ENCODE data around the gene FSIP1.

The FSIP1 gene

DNA sequence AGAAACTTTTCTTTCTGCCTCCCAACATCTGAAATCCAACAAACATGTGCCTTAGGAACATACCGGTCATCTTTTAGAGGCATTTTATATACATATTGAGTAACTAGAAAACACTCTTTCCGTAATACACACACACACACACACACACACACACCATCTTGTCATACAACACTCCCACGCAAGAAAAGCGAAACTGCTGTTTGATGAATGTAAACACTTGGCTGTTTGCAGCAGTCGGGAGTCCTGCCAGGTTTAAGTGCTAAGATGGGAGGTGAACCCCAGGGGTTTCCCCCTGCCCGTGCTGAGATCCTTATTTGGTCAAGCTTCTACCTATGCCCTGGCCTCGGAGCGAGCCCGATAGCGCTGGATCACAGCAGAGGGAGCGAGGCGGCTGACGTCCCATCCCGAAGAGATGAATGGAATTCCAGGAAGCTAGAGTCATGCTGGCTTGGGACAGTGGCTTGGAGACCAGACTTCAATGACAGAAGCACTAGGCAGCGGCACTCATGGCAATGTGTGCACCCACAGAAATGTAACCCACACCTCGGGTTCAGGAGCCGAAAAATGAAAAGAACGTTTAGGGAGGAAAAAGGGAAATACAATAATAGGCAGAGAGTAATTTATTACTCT is 203.0 kb downstream of the FSIP1 start:
- peaks cover 17% of the 10 kb centered on the region for H3K36me3 ChIP-seq (ENCODE audit: control insufficient read depth, insufficient read depth, low read length)
- peak; percentile 92 for DNase-seq (ENCODE audit: low read depth, low spot score)
- no peaks in the 10 kb centered on the region for H3K9me3 ChIP-seq (ENCODE audit: control insufficient read depth, insufficient read depth, low read length)
- H3K27me3 ChIP-seq (ENCODE audit: control insufficient read depth, insufficient read depth, low read length): no peaks in the 10 kb centered on the region
- H3K4me1 ChIP-seq (ENCODE audit: control insufficient read depth, insufficient read depth, low read length): peaks cover 12% of the 10 kb centered on the region; the same call in 1 of the 2 replicates
- no CpG with 5 or more reads among the region's 18 CpGs for WGBS (ENCODE audit: insufficient coverage, insufficient read length)
- H3K4me3 ChIP-seq (ENCODE audit: low read length): no peak overlapping the region; the same call in 1 of the 2 replicates
- no peak overlapping the region for H3K27ac ChIP-seq (ENCODE audit: low read length)

- peaks cover 12% of the 10 kb centered on the region; the same call in 1 of the 2 replicates for H3K4me1 ChIP-seq (ENCODE audit: control insufficient read depth, insufficient read depth, low read length)
- peaks cover 14% of the 10 kb centered on the region for H3K36me3 ChIP-seq (ENCODE audit: control insufficient read depth, insufficient read depth, low read length)
- no peak for DNase-seq (ENCODE audit: low read depth, low spot score)
- H3K9me3 ChIP-seq (ENCODE audit: control insufficient read depth, insufficient read depth, low read length): no peaks in the 10 kb centered on the region
- no peak overlapping the region for H3K27ac ChIP-seq (ENCODE audit: low read length)
- H3K27me3 ChIP-seq (ENCODE audit: control insufficient read depth, insufficient read depth, low read length): no peaks in the 10 kb centered on the region
- no peak overlapping the region for H3K4me3 ChIP-seq (ENCODE audit: low read length)
- WGBS (ENCODE audit: insufficient coverage, insufficient read length): no CpG with 5 or more reads among the region's 5 CpGs
Measured at GRCh38 chr15:39578851-39579486, 203.7 kb downstream of the FSIP1 start.

- no peak overlapping the region for H3K4me3 ChIP-seq (ENCODE audit: low read length)
- no peak overlapping the region for H3K27ac ChIP-seq (ENCODE audit: low read length)
- no peak for DNase-seq (ENCODE audit: low read depth, low spot score)
- H3K27me3 ChIP-seq (ENCODE audit: control insufficient read depth, insufficient read depth, low read length): no peaks in the 10 kb centered on the region
- H3K4me1 ChIP-seq (ENCODE audit: control insufficient read depth, insufficient read depth, low read length): peaks cover 3% of the 10 kb centered on the region; the same call in 1 of the 2 replicates
- no peaks in the 10 kb centered on the region for H3K36me3 ChIP-seq (ENCODE audit: control insufficient read depth, insufficient read depth, low read length)
- WGBS (ENCODE audit: insufficient coverage, insufficient read length): no CpG with 5 or more reads among the region's 6 CpGs
- H3K9me3 ChIP-seq (ENCODE audit: control insufficient read depth, insufficient read depth, low read length): no peaks in the 10 kb centered on the region
Measured at GRCh38 chr15:39575180-39575579, 207.5 kb downstream of the FSIP1 start.

GRCh38 chr15:39574427-39574826 is 208.2 kb downstream of the FSIP1 start:
- Histone ChIP-seq H3K9me3 (ENCODE audit: control insufficient read depth, insufficient read depth, low read length) (no peaks in the 10 kb centered on the region), H3K4me3 (ENCODE audit: low read length) (no peak overlapping the region), H3K36me3 (ENCODE audit: control insufficient read depth, insufficient read depth, low read length) (no peaks in the 10 kb centered on the region), H3K27me3 (ENCODE audit: control insufficient read depth, insufficient read depth, low read length) (no peaks in the 10 kb centered on the region), H3K27ac (ENCODE audit: low read length) (no peak overlapping the region), H3K4me1 (ENCODE audit: control insufficient read depth, insufficient read depth, low read length) (peaks cover 3% of the 10 kb centered on the region; the same call in 1 of the 2 replicates)
- WGBS (ENCODE audit: insufficient coverage, insufficient read length): no CpG with 5 or more reads among the region's 1 CpG
- no peak for DNase-seq (ENCODE audit: low read depth, low spot score)

GRCh38 chr15:39573844-39574243 is 208.8 kb downstream of the FSIP1 start:
- no peaks in the 10 kb centered on the region for H3K4me1 ChIP-seq (ENCODE audit: control insufficient read depth, insufficient read depth, low read length)
- WGBS (ENCODE audit: insufficient coverage, insufficient read length): no CpG with 5 or more reads among the region's 4 CpGs
- H3K27ac ChIP-seq (ENCODE audit: low read length): no peak overlapping the region
- H3K4me3 ChIP-seq (ENCODE audit: low read length): no peak overlapping the region
- H3K27me3 ChIP-seq (ENCODE audit: control insufficient read depth, insufficient read depth, low read length): no peaks in the 10 kb centered on the region
- no peak for DNase-seq (ENCODE audit: low read depth, low spot score)
- H3K9me3 ChIP-seq (ENCODE audit: control insufficient read depth, insufficient read depth, low read length): no peaks in the 10 kb centered on the region
- H3K36me3 ChIP-seq (ENCODE audit: control insufficient read depth, insufficient read depth, low read length): no peaks in the 10 kb centered on the region

- Histone ChIP-seq H3K36me3 (ENCODE audit: control insufficient read depth, insufficient read depth, low read length) (no peaks in the 10 kb centered on the region), H3K4me3 (ENCODE audit: low read length) (no peak overlapping the region), H3K27me3 (ENCODE audit: control insufficient read depth, insufficient read depth, low read length) (no peaks in the 10 kb centered on the region), H3K27ac (ENCODE audit: low read length) (no peak overlapping the region), H3K4me1 (ENCODE audit: control insufficient read depth, insufficient read depth, low read length) (no peaks in the 10 kb centered on the region), H3K9me3 (ENCODE audit: control insufficient read depth, insufficient read depth, low read length) (no peaks in the 10 kb centered on the region)
- DNase-seq (ENCODE audit: low read depth, low spot score): no peak
- no CpG with 5 or more reads among the region's 2 CpGs for WGBS (ENCODE audit: insufficient coverage, insufficient read length)
Measured at GRCh38 chr15:39573287-39573686, 209.4 kb downstream of the FSIP1 start.

- no peak overlapping the region for H3K4me3 ChIP-seq (ENCODE audit: low read length)
- no peaks in the 10 kb centered on the region for H3K4me1 ChIP-seq (ENCODE audit: control insufficient read depth, insufficient read depth, low read length)
- H3K36me3 ChIP-seq (ENCODE audit: control insufficient read depth, insufficient read depth, low read length): no peaks in the 10 kb centered on the region
- H3K27me3 ChIP-seq (ENCODE audit: control insufficient read depth, insufficient read depth, low read length): no peaks in the 10 kb centered on the region
- no peaks in the 10 kb centered on the region for H3K9me3 ChIP-seq (ENCODE audit: control insufficient read depth, insufficient read depth, low read length)
- no peak overlapping the region for H3K27ac ChIP-seq (ENCODE audit: low read length)
- no CpG with 5 or more reads among the region's 2 CpGs for WGBS (ENCODE audit: insufficient coverage, insufficient read length)
- DNase-seq (ENCODE audit: low read depth, low spot score): no peak
Measured at GRCh38 chr15:39565851-39566250, 216.8 kb downstream of the FSIP1 start.

DNA sequence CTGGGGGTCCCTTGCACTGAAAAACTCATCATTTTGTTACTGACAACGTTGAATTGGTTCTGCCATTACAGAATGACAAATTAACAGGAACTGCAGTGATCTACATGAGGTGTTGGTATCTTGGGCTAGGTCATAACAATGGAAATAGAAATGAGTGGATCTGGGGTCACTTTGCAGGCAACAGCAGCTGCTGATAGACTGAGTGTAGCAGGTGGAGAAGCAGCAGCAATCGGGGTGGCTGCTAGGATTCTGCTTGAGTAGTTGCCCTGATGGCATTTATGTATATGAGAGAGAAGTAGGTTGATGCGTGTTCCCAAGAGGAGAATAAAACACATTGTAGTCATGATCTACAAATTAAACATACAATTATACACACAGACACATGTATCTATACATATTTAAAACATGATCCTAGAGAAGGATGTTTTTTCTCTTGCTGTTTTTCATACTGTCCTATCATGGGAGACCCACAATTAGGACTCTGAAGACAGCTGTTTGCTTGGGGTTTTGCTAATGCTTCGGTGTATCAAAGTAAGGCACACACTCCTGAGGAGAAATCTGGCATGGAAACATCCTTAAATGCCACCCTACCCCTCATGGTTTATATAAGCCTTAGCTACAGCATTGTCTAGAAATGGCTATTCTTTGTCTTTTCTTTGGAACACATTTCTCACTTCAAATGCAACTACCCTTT is 217.5 kb downstream of the FSIP1 start:
- Histone ChIP-seq H3K9me3 (ENCODE audit: control insufficient read depth, insufficient read depth, low read length) (no peaks in the 10 kb centered on the region), H3K27me3 (ENCODE audit: control insufficient read depth, insufficient read depth, low read length) (no peaks in the 10 kb centered on the region), H3K36me3 (ENCODE audit: control insufficient read depth, insufficient read depth, low read length) (no peaks in the 10 kb centered on the region), H3K4me1 (ENCODE audit: control insufficient read depth, insufficient read depth, low read length) (no peaks in the 10 kb centered on the region), H3K27ac (ENCODE audit: low read length) (no peak overlapping the region), H3K4me3 (ENCODE audit: low read length) (no peak overlapping the region)
- no CpG with 5 or more reads among the region's 4 CpGs for WGBS (ENCODE audit: insufficient coverage, insufficient read length)
- no peak for DNase-seq (ENCODE audit: low read depth, low spot score)

DNA sequence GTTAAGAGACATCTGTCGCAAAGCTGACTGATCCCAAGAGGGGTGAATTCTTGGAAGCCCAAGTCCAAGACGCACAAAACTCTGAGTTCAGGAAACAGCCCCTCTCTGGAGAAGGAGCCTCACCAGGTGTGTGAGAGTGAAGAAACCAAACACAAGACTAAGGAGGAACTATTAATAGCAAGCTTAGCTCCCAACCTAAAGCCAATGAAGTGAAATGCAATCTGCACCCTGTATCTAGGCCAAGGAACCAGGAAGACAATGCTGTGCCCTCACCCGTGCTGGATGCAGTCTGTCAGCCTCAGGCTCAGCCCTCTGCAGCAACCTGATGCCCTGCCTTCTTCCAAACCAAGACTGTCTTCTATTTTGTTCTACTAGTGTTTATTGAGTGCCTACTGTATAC is 224.2 kb downstream of the FSIP1 start:
- WGBS (ENCODE audit: insufficient coverage, insufficient read length): no CpG with 5 or more reads among the region's 3 CpGs
- no peak for DNase-seq (ENCODE audit: low read depth, low spot score)

GRCh38 chr15:39556461-39556860 is 226.2 kb downstream of the FSIP1 start:
- H3K36me3 ChIP-seq (ENCODE audit: control insufficient read depth, insufficient read depth, low read length): no peaks in the 10 kb centered on the region
- H3K27me3 ChIP-seq (ENCODE audit: control insufficient read depth, insufficient read depth, low read length): no peaks in the 10 kb centered on the region
- no peaks in the 10 kb centered on the region for H3K9me3 ChIP-seq (ENCODE audit: control insufficient read depth, insufficient read depth, low read length)
- DNase-seq (ENCODE audit: low read depth, low spot score): no peak
- H3K4me1 ChIP-seq (ENCODE audit: control insufficient read depth, insufficient read depth, low read length): no peaks in the 10 kb centered on the region
- no CpG with 5 or more reads among the region's 7 CpGs for WGBS (ENCODE audit: insufficient coverage, insufficient read length)
- H3K27ac ChIP-seq (ENCODE audit: low read length): no peak overlapping the region
- no peak overlapping the region for H3K4me3 ChIP-seq (ENCODE audit: low read length)

More for the DNA sequence above, 224.2 kb downstream of the FSIP1 start:
- Histone ChIP-seq H3K4me3 (ENCODE audit: low read length) (no peak overlapping the region), H3K27ac (ENCODE audit: low read length) (no peak overlapping the region), H3K9me3 (ENCODE audit: control insufficient read depth, insufficient read depth, low read length) (no peaks in the 10 kb centered on the region), H3K4me1 (ENCODE audit: control insufficient read depth, insufficient read depth, low read length) (no peaks in the 10 kb centered on the region), H3K27me3 (ENCODE audit: control insufficient read depth, insufficient read depth, low read length) (no peaks in the 10 kb centered on the region), H3K36me3 (ENCODE audit: control insufficient read depth, insufficient read depth, low read length) (no peaks in the 10 kb centered on the region)
